PFSK-1 (cell line): ENCODE data around the gene NDUFA13.

Source experiments
- FOXP2 ChIP-seq: optimal IDR thresholded peaks from 2 replicates; pipeline ENCODE3; 2011; ENCODE audit warnings: borderline replicate concordance, control low read depth, inconsistent platforms; ENCODE audit not compliant: insufficient read depth; ENCODE audit errors: extremely low read length, extremely low read depth
- POLR2AphosphoS5 ChIP-seq: IDR thresholded peaks from 2 replicates; pipeline ENCODE4 v1.6.1; 2012; ENCODE audit warnings: low read depth, mild to moderate bottlenecking, control low read depth, low read length, moderate library complexity
- SIN3A ChIP-seq: IDR thresholded peaks from 2 replicates; pipeline ENCODE4 v1.6.1; 2012; ENCODE audit warnings: mild to moderate bottlenecking, low read length, moderate library complexity, borderline replicate concordance; ENCODE audit not compliant: insufficient read depth
- TAF1 ChIP-seq: IDR thresholded peaks from 2 replicates; pipeline ENCODE4 v1.6.1; 2012; ENCODE audit warnings: low read length, control low read depth, borderline replicate concordance; ENCODE audit not compliant: insufficient read depth
- TF ChIP-seq, protein P1 (sequence below), 2 experiments: IDR thresholded peaks; 2 replicates each; pipeline versions ENCODE4 v1.6.1 to v1.8.0; 2011 to 2012; ENCODE audit warnings: low read depth in 2 of 2, low read length in 2 of 2, control low read depth in 1 of 2, inconsistent platforms in 1 of 2, mild to moderate bottlenecking in 1 of 2, moderate library complexity in 1 of 2; ENCODE audit not compliant: insufficient read depth in 1 of 2

The NDUFA13 gene

GRCh38 chr19:19475849-19476828 is 39.9 kb upstream of the NDUFA13 start:
- no peak for TF ChIP-seq TAF1
- no peak for TF ChIP-seq POLR2AphosphoS5
- TF ChIP-seq, protein P1, sequence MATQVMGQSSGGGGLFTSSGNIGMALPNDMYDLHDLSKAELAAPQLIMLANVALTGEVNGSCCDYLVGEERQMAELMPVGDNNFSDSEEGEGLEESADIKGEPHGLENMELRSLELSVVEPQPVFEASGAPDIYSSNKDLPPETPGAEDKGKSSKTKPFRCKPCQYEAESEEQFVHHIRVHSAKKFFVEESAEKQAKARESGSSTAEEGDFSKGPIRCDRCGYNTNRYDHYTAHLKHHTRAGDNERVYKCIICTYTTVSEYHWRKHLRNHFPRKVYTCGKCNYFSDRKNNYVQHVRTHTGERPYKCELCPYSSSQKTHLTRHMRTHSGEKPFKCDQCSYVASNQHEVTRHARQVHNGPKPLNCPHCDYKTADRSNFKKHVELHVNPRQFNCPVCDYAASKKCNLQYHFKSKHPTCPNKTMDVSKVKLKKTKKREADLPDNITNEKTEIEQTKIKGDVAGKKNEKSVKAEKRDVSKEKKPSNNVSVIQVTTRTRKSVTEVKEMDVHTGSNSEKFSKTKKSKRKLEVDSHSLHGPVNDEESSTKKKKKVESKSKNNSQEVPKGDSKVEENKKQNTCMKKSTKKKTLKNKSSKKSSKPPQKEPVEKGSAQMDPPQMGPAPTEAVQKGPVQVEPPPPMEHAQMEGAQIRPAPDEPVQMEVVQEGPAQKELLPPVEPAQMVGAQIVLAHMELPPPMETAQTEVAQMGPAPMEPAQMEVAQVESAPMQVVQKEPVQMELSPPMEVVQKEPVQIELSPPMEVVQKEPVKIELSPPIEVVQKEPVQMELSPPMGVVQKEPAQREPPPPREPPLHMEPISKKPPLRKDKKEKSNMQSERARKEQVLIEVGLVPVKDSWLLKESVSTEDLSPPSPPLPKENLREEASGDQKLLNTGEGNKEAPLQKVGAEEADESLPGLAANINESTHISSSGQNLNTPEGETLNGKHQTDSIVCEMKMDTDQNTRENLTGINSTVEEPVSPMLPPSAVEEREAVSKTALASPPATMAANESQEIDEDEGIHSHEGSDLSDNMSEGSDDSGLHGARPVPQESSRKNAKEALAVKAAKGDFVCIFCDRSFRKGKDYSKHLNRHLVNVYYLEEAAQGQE (IDR thresholded peaks at IDR 0.05; ENCODE audit: insufficient read depth in 1 of 2, low read depth in 2 of 2, low read length in 2 of 2), result no peak
- TF ChIP-seq SIN3A, result no peak

DNA sequence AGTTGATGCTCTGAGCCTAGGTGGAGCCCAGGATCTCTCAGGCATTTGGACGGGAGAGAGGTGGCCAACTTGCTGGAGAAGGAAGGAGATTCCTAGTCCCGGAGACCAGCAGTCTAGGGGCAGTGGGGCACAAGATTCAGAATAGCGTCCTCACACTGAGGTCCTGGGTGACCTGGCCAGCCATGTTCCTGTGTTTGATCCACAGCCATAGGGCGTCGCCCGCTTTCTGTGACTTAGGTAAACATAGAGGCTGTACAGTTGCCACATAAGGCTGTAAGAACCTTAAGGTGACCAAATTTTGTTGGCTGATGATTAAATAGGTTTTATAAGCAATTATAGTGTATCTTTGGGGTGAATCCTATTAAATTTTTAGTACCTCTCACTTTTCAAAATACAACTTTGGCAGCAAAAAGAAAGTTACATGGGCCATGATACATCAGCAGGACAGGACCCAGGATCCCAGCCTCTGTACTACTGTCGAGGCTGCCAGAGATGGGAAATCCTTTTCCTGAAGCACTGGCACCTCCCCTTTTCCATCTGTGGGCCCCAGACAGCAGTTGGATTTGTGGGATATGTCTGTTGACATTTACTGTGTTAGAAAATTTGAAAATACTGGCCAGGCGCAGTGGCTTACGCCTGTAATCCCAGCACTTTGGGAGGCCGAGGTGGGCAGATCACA is 38.2 kb upstream of the NDUFA13 start:
- TF ChIP-seq TAF1, result no peak

DNA sequence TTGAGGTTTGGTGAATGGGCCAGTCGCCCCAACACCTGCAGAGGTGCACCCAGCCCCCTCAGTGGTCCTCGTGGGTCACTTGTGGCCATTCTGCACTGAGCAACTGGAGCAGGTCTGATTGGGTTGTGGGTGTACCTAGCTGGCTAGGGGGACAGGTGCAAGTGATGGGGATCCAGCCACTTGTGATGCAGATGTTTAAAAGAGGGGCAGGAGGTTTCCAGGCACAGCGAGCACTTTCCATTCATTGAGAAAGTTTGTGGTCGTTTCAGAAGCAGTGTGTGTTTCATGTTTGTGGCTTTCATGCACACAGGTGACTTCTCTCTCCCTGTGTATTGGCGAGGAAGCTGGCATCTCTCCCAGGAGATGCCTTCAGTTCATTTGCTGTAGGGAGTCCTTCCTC is 35.3 kb upstream of the NDUFA13 start:
- TF ChIP-seq TAF1, result no peak
- TF ChIP-seq POLR2AphosphoS5, result no peak
- no peak for TF ChIP-seq FOXP2
- TF ChIP-seq, protein P1 (IDR thresholded peaks at IDR 0.05; ENCODE audit: insufficient read depth in 1 of 2, low read depth in 2 of 2, low read length in 2 of 2), result no peak
- TF ChIP-seq SIN3A, result no peak

- no peak for TF ChIP-seq FOXP2
- TF ChIP-seq, protein P1 (IDR thresholded peaks at IDR 0.05; ENCODE audit: insufficient read depth in 1 of 2, low read depth in 2 of 2, low read length in 2 of 2), result no peak
- TF ChIP-seq TAF1, result no peak
- no peak for TF ChIP-seq SIN3A
- TF ChIP-seq POLR2AphosphoS5, result no peak
Measured at GRCh38 chr19:19482809-19483596, 33.0 kb upstream of the NDUFA13 start.

- TF ChIP-seq TAF1 (no peak), POLR2AphosphoS5 (no peak), FOXP2 (no peak), SIN3A (no peak)
- TF ChIP-seq, protein P1 (IDR thresholded peaks at IDR 0.05; ENCODE audit: insufficient read depth in 1 of 2, low read depth in 2 of 2, low read length in 2 of 2), result no peak
Measured at GRCh38 chr19:19485161-19485997, 30.6 kb upstream of the NDUFA13 start.
